HEK293 (cell line): Measurements from ENCODE around the gene NCDN.

Experiments used
- CTCF ChIA-PET: fragments of 350-600 bp; formaldehyde crosslinking; extraction: SDS; loops from one replicate; lab custom pipeline; 2021; ENCODE audit warnings: antibody characterized with exemption; lab: Yijun Ruan, JAX
- POLR2A ChIA-PET: fragments of 300-600 bp; formaldehyde crosslinking; extraction: SDS; loops from one replicate; lab custom pipeline; 2020; ENCODE audit warnings: antibody characterized with exemption, inconsistent platforms; lab: Yijun Ruan, JAX
- H3K27ac ChIP-seq: fragments of 200-500 bp; sonication (Bioruptor generic); 2 replicates; pipeline ENCODE4 v1.5.1; 2014; ENCODE audit warnings: low read depth, low read length, control low read depth, inconsistent platforms; ENCODE audit errors: extremely low read depth
- H3K36me3 ChIP-seq, 2 experiments: fragments of 200-500 bp in 1 of 2; sonication (Bioruptor generic) in 1 of 2; 1 replicate in 1 of 2; 2 replicates in 1 of 2; pipeline ENCODE4 v1.5.1; 2014 to 2017; ENCODE audit warnings: inconsistent platforms in 2 of 2, low read length in 2 of 2; ENCODE audit not compliant: control insufficient read depth in 2 of 2, insufficient read depth in 1 of 2
- H3K4me1 ChIP-seq: fragments of 200-500 bp; sonication (Bioruptor generic); 2 replicates; pipeline ENCODE4 v1.5.1; 2014; ENCODE audit warnings: mild to moderate bottlenecking, low read length, inconsistent platforms; ENCODE audit not compliant: control insufficient read depth, insufficient read depth
- H3K4me3 ChIP-seq: 2 replicates; pipeline ENCODE4 v1.5.1; 2011; ENCODE audit warnings: low read depth, mild to moderate bottlenecking, control low read depth, low read length, moderate library complexity
- H3K9me3 ChIP-seq: fragments of 200-500 bp; sonication (Bioruptor generic); 2 replicates; pipeline ENCODE4 v1.5.1; 2014; ENCODE audit warnings: low read depth, low read length, inconsistent platforms; ENCODE audit not compliant: control insufficient read depth, insufficient read depth
- CTCF ChIP-seq: fragments of 450-650 bp; formaldehyde crosslinking; IDR thresholded peaks from 2 replicates; pipeline ENCODE4 v1.5.1; 2016; ENCODE audit warnings: missing biosample characterization, missing genetic modification characterization
- PRDM2 ChIP-seq: fragments of 450-650 bp; formaldehyde crosslinking; IDR thresholded peaks from 2 replicates; pipeline ENCODE4 v1.5.1; 2016; ENCODE audit warnings: missing biosample characterization, missing genetic modification characterization, borderline replicate concordance
- PRDM4 ChIP-seq: fragments of 450-650 bp; formaldehyde crosslinking; IDR thresholded peaks from 2 replicates; pipeline ENCODE4 v1.5.1; 2017; ENCODE audit warnings: missing biosample characterization, missing genetic modification characterization
- SALL2 ChIP-seq: fragments of 450-650 bp; formaldehyde crosslinking; IDR thresholded peaks from 2 replicates; pipeline ENCODE4 v1.5.0; 2017; ENCODE audit warnings: missing biosample characterization, mild to moderate bottlenecking, missing genetic modification characterization, borderline replicate concordance
- ZBTB10 ChIP-seq: fragments of 450-650 bp; formaldehyde crosslinking; IDR thresholded peaks from 2 replicates; pipeline ENCODE4 v1.5.1; 2016; ENCODE audit warnings: missing biosample characterization, missing genetic modification characterization
- ZNF121 ChIP-seq: fragments of 450-650 bp; formaldehyde crosslinking; IDR thresholded peaks from 2 replicates; pipeline ENCODE4 v1.5.1; 2016; ENCODE audit warnings: missing biosample characterization, missing genetic modification characterization
- ZNF132 ChIP-seq: fragments of 450-650 bp; formaldehyde crosslinking; IDR thresholded peaks from 2 replicates; pipeline ENCODE4 v1.5.1; 2017; ENCODE audit warnings: missing biosample characterization, missing genetic modification characterization, borderline replicate concordance
- ZNF133 ChIP-seq: fragments of 450-650 bp; formaldehyde crosslinking; IDR thresholded peaks from 2 replicates; pipeline ENCODE4 v1.5.1; 2016; ENCODE audit warnings: missing biosample characterization, missing genetic modification characterization
- ZNF202 ChIP-seq: fragments of 450-650 bp; formaldehyde crosslinking; IDR thresholded peaks from 2 replicates; pipeline ENCODE4 v1.5.1; 2016; ENCODE audit warnings: missing biosample characterization, missing genetic modification characterization, borderline replicate concordance
- ZNF239 ChIP-seq: fragments of 450-650 bp; formaldehyde crosslinking; IDR thresholded peaks from 2 replicates; pipeline ENCODE4 v1.5.1; 2016; ENCODE audit warnings: missing biosample characterization, missing genetic modification characterization
- ZNF274 ChIP-seq, 2 experiments: fragments of 200-500 bp in 1 of 2; fragments of 450-650 bp in 1 of 2; sonication (Bioruptor generic) in 1 of 2; formaldehyde crosslinking in 1 of 2; IDR thresholded peaks; 2 replicates each; pipeline versions ENCODE4 v1.5.1 to v1.6.1; 2014 to 2016; ENCODE audit warnings: borderline replicate concordance in 1 of 2, inconsistent platforms in 1 of 2, low read length in 1 of 2, missing biosample characterization in 1 of 2, missing genetic modification characterization in 1 of 2
- ZNF311 ChIP-seq: fragments of 450-650 bp; formaldehyde crosslinking; IDR thresholded peaks from 2 replicates; pipeline ENCODE4 v1.5.1; 2017; ENCODE audit warnings: missing biosample characterization, missing genetic modification characterization, borderline replicate concordance
- ZNF362 ChIP-seq: fragments of 450-650 bp; formaldehyde crosslinking; IDR thresholded peaks from 2 replicates; pipeline ENCODE4 v1.5.1; 2016; ENCODE audit warnings: missing biosample characterization, missing genetic modification characterization
- ZNF521 ChIP-seq: fragments of 450-650 bp; formaldehyde crosslinking; IDR thresholded peaks from 2 replicates; pipeline ENCODE4 v1.5.1; 2017; ENCODE audit warnings: missing biosample characterization, mild to moderate bottlenecking, missing genetic modification characterization
- ZNF561 ChIP-seq: fragments of 450-650 bp; IDR thresholded peaks from 2 replicates; pipeline ENCODE4 v1.5.1; 2018; ENCODE audit warnings: missing biosample characterization, missing genetic modification characterization, borderline replicate concordance
- ZNF580 ChIP-seq: fragments of 450-650 bp; formaldehyde crosslinking; IDR thresholded peaks from 2 replicates; pipeline ENCODE4 v1.5.1; 2016; ENCODE audit warnings: missing biosample characterization, missing genetic modification characterization
- ZNF837 ChIP-seq: fragments of 450-650 bp; formaldehyde crosslinking; IDR thresholded peaks from 2 replicates; pipeline ENCODE4 v1.5.1; 2016; ENCODE audit warnings: missing biosample characterization, missing genetic modification characterization
- ZSCAN4 ChIP-seq: fragments of 450-650 bp; formaldehyde crosslinking; IDR thresholded peaks from 2 replicates; pipeline ENCODE4 v1.5.1; 2017; ENCODE audit warnings: missing biosample characterization, missing genetic modification characterization
- ZXDB ChIP-seq: fragments of 450-650 bp; formaldehyde crosslinking; IDR thresholded peaks from 2 replicates; pipeline ENCODE4 v1.5.1; 2016; ENCODE audit warnings: missing biosample characterization, missing genetic modification characterization

Gene NCDN

GRCh38 chr1:35557611-35558373, at the start of gene NCDN:
Gene NCDN, plus strand, starts transcription at chr1:35557799. Its CDS starts 392 bp downstream, at chr1:35558191.
- Histone ChIP-seq H3K36me3 (peaks cover 6 to 52% of the 10 kb centered on the region in 2 experiments; a peak in 2 of 3 replicates), H3K4me3 (peak within 1 kb of the TSS; percentile 95), H3K9me3 (no peaks in the 10 kb centered on the region), H3K27ac (peak within 1 kb of the TSS; percentile 96), H3K4me1 (peaks cover 27% of the 10 kb centered on the region)
- ChIA-PET CTCF (interaction anchor here (0.6 to 2.6 kb wide), 3 partner anchors 107 to 169 kb away, joined by 3 to 10 read pairs (median 3); no protein-coding TSS in a partner anchor), POLR2A (interaction anchor here (0.5 to 2.0 kb wide), 13 partner anchors 11 to 1565 kb away, joined by 3 to 22 read pairs (median 3); partner anchors contain the start of genes CLSPN, SFPQ, SMIM12 and TFAP2E)
- TF ChIP-seq ZNF274 (IDR thresholded peaks at IDR 0.05; ENCODE audit: low read length) (no peak), ZNF274 (tag by site-specific recombination; IDR thresholded peaks at IDR 0.05; ENCODE audit: borderline replicate concordance) (no peak), ZNF133 (tag by site-specific recombination) (no peak), ZNF362 (tag by site-specific recombination) (no peak), ZNF837 (tag by site-specific recombination) (no peak), ZNF202 (tag by site-specific recombination) (no peak), PRDM2 (tag by site-specific recombination) (0 out of 2 replicates have a peak, but pooled peaks have one; percentile 69), ZXDB (peak; percentile 95), PRDM4 (tag by site-specific recombination) (peak; percentile 12; the same call in 1 of the 2 replicates), ZBTB10 (tag by site-specific recombination) (peak; percentile 13), ZNF580 (peak; percentile 91; the same call in 1 of the 2 replicates), SALL2 (tag by site-specific recombination) (no peak), ZSCAN4 (tag by site-specific recombination) (peak; percentile 50), ZNF311 (tag by site-specific recombination) (no peak), ZNF561 (tag by site-specific recombination) (peak; percentile 36), ZNF239 (tag by site-specific recombination) (no peak), ZNF132 (tag by site-specific recombination) (no peak), CTCF (tag by site-specific recombination) (peak; percentile 10; the same call in 1 of the 2 replicates), ZNF521 (tag by site-specific recombination) (no peak), ZNF121 (tag by site-specific recombination) (no peak)
